MCF 10A (cell line): ENCODE measurements around the gene MUC2. TPM values are rescaled to one million over a fixed set of nuclear protein-coding genes. Genes with fewer than 3 reads are reported as not detected.

Experiments
- BruUV-seq: library from RNA; stranded (reverse); fragments of 400-500 nt; replicated peaks from 2 replicates; lab custom pipeline; 2021; lab: Mats Ljungman, UMichigan
- CTCF ChIA-PET: fragments of 300-600 bp; sonication (Branson Sonifier 250); formaldehyde crosslinking; extraction: SDS; loops from one replicate; lab custom pipeline; 2021; ENCODE audit warnings: antibody characterized with exemption, inconsistent platforms; lab: Yijun Ruan, JAX
- POLR2A ChIA-PET: fragments of 300-600, 350-650 bp; sonication (Branson Sonifier 250); formaldehyde crosslinking; extraction: SDS; loops from one replicate; lab custom pipeline; 2020; ENCODE audit warnings: antibody characterized with exemption, inconsistent platforms; lab: Yijun Ruan, JAX
- DNase-seq: peaks from one replicate; pipeline ENCODE4 v3.0.0-alpha.2; 2018; ENCODE audit not compliant: unreplicated experiment
- H3K27ac Mint-ChIP-seq: one replicate; pipeline ENCODE4 v1.8.0; 2022; ENCODE audit warnings: mild to moderate bottlenecking, low read depth, mixed read lengths; ENCODE audit not compliant: unreplicated experiment
- H3K27me3 Mint-ChIP-seq: one replicate; pipeline ENCODE4 v1.8.0; 2022; ENCODE audit warnings: mixed read lengths; ENCODE audit not compliant: insufficient read depth, unreplicated experiment
- H3K36me3 Mint-ChIP-seq: one replicate; pipeline ENCODE4 v1.8.0; 2022; ENCODE audit warnings: mild to moderate bottlenecking, moderate library complexity, mixed read lengths; ENCODE audit not compliant: insufficient read depth, unreplicated experiment
- H3K4me1 Mint-ChIP-seq: one replicate; pipeline ENCODE4 v1.8.0; 2022; ENCODE audit warnings: mixed read lengths; ENCODE audit not compliant: insufficient read depth, unreplicated experiment
- H3K4me3 Mint-ChIP-seq: one replicate; pipeline ENCODE4 v1.8.0; 2022; ENCODE audit warnings: mild to moderate bottlenecking, moderate library complexity, mixed read lengths; ENCODE audit not compliant: unreplicated experiment
- H3K9me3 Mint-ChIP-seq: one replicate; pipeline ENCODE4 v1.8.0; 2022; ENCODE audit warnings: mixed read lengths; ENCODE audit not compliant: unreplicated experiment
- CTCF ChIP-seq: fragments of 200-600 bp; IDR thresholded peaks from one replicate; pipeline ENCODE4 v1.8.0; 2022; ENCODE audit warnings: antibody characterized with exemption, mild to moderate bottlenecking; ENCODE audit not compliant: unreplicated experiment
- intact Hi-C: fragments of 100-400 bp; cut with micrococcal nuclease; formaldehyde crosslinking; loops from 2 replicates; pipeline ENCODE4 v1.14.1; 2022
- total RNA-seq: library from RNA; stranded (reverse); gene quantifications from 2 replicates; pipeline ENCODE4 v1.2.3, GENCODE V29; 2022

Gene MUC2
- total RNA-seq, 1 experiment from 2014 or later, result 0.02 TPM

- no TSS peak for BruUV-seq
- intact Hi-C loops, result loop anchor here (10.0 kb wide), 1 partner anchor 88 kb away; no protein-coding TSS in a partner anchor
- no peak overlapping the region for H3K4me3 Mint-ChIP-seq
- H3K36me3 Mint-ChIP-seq, result no peaks in the 10 kb centered on the region
- DNase-seq, result no peak
- no peaks in the 10 kb centered on the region for H3K9me3 Mint-ChIP-seq
- ChIA-PET POLR2A (interaction anchor here (0.7 kb wide), 1 partner anchor 246 kb away, joined by 3 read pairs; no protein-coding TSS in a partner anchor), CTCF (interaction anchor here (0.6 kb wide), 1 partner anchor 138 kb away, joined by 3 read pairs; no protein-coding TSS in a partner anchor)
- no peak for TF ChIP-seq CTCF
- H3K4me1 Mint-ChIP-seq, result peaks cover 6% of the 10 kb centered on the region
- H3K27ac Mint-ChIP-seq, result no peak overlapping the region
- H3K27me3 Mint-ChIP-seq, result peaks cover 24% of the 10 kb centered on the region
These were observed 42.2 kb downstream of the MUC2 start for GRCh38 chr11:1116666-1117390.

- ChIA-PET CTCF (no interaction called here), POLR2A (no interaction called here)
- DNase-seq, result no peak
- TF ChIP-seq CTCF, result no peak
- BruUV-seq, result no TSS peak
- Mint-ChIP-seq H3K4me3 (no peak overlapping the region), H3K36me3 (no peaks in the 10 kb centered on the region), H3K27me3 (peaks cover 36% of the 10 kb centered on the region), H3K9me3 (no peaks in the 10 kb centered on the region), H3K4me1 (peaks cover 6% of the 10 kb centered on the region), H3K27ac (no peak overlapping the region)
- intact Hi-C loops, result loop anchor here (10.0 kb wide), 1 partner anchor 87 kb away; no protein-coding TSS in a partner anchor
These were observed 43.3 kb downstream of the MUC2 start for GRCh38 chr11:1117992-1118391.

GRCh38 chr11:1118755-1119603, 44.3 kb downstream of the MUC2 start:
- no peak overlapping the region for H3K27ac Mint-ChIP-seq
- no peaks in the 10 kb centered on the region for H3K36me3 Mint-ChIP-seq

More at GRCh38 chr11:1118755-1119603, 44.3 kb downstream of the MUC2 start:
- Mint-ChIP-seq H3K4me3 (no peak overlapping the region), H3K9me3 (peaks cover 1% of the 10 kb centered on the region), H3K27me3 (peaks cover 46% of the 10 kb centered on the region), H3K4me1 (peaks cover 6% of the 10 kb centered on the region)
- BruUV-seq, result no TSS peak
- CTCF ChIA-PET, result no interaction called here
- intact Hi-C loops, result loop anchor here (10.0 kb wide), 1 partner anchor 86 kb away; no protein-coding TSS in a partner anchor
- no peak for DNase-seq
- POLR2A ChIA-PET, result interaction anchor here (0.6 kb wide), 1 partner anchor 514 kb away, joined by 3 read pairs; no protein-coding TSS in a partner anchor
- TF ChIP-seq CTCF, result no peak
